GM21576 (cell line): ENCODE measurements around the gene DDIAS.
"Not testable (repeated sequence)": the region's sequence is repeated elsewhere in the genome, so short reads cannot be mapped to it uniquely, and the experiment has no call there.

Experiments used
- ATAC-seq: cut with Tn5 transposase; IDR thresholded peaks from one replicate; pipeline ENCODE4 v1.9.1; 2021; ENCODE audit warnings: mild to moderate bottlenecking, moderate library complexity; ENCODE audit not compliant: unreplicated experiment

Gene DDIAS

GRCh38 chr11:82901165-82901921 lies at the start of gene DDIAS:
Gene DDIAS, plus strand, starts transcription at chr11:82901736. Its CDS starts 13,003 bp downstream, at chr11:82914739.
- peak; percentile 67 for ATAC-seq

DNA sequence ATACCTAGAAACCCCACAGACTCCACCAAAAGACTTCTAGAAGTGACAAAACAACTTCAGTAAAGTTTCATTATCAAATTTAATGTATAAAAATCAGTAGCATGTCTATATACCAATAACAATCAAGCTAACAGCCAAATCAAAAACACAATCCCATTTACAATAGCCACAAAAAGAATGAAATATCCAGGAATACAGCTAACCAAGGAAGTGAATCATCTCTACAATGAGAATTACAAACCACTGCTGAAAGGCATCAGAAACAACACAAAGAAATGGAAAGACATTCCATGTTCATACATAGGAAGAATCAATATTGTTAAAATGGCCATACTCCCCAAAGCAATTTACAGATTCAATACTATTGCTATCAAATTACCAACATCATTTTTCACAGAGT lies 47.3 kb upstream of the DDIAS start:
- ATAC-seq = no peak

DNA sequence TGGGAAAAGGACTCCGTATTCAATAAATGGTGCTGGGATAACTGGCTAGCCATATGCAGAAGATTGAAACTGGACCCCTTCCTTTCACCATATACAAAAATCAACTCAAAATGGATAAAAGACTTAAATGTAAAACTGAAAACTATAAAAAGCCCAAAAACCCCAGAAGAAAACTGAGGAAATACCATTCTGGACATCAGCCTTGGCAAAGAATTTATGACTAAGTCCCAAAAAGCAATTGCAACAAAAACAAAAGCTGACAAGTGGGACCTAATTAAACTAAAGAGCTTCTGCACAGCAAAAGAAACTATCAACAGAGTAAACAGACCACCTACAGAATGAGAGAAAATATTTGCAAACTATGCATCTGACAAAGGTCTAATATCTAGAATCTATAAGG lies 46.6 kb upstream of the DDIAS start:
- not testable (repeated sequence) for ATAC-seq

DNA sequence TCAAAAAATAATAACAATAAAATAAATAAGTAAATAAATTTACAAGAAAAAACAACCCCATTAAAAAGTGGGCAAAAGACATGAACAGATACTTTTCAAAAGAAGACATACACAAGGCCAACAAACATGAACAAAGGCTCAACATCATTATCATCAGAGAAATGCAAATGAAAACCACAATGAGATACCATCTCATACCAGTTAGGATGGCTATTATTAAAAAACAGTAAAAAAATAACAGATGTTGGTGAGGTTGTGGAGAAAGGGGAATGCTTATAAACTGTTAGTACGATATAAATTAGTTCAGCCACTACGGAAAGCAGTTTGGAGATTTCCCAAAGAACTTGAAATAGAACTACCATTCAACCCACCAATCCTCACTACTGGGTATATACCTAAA lies 45.9 kb upstream of the DDIAS start:
- ATAC-seq = no peak

GRCh38 chr11:82857145-82857544 lies 44.4 kb upstream of the DDIAS start:
- no peak for ATAC-seq

GRCh38 chr11:82858133-82858532 lies 43.4 kb upstream of the DDIAS start:
- ATAC-seq = no peak

DNA sequence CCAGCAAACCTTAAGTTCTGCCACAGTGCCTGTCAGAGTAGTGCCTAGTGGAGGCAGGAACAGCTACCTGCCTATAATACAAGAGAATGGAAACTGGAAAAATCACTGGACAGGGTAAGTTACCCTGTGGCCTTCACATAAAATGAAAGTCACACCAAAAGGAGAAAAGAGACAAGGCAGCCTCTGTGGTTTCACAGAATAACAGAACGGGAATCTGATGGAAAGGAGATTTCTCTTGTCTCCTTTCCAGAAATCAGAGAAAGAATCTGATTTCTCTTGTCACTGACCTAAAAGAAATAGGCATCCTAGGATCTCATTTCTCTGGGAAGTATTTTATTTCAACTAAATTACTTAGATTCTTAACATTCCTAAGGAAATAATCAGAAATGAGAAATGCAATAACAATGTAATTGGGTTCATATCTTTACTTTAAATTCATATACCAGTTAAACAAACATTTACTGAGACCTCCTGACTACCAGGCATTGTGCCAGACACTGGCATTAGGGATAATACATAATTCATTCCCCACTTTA lies 42.9 kb upstream of the DDIAS start:
- no peak for ATAC-seq

DNA sequence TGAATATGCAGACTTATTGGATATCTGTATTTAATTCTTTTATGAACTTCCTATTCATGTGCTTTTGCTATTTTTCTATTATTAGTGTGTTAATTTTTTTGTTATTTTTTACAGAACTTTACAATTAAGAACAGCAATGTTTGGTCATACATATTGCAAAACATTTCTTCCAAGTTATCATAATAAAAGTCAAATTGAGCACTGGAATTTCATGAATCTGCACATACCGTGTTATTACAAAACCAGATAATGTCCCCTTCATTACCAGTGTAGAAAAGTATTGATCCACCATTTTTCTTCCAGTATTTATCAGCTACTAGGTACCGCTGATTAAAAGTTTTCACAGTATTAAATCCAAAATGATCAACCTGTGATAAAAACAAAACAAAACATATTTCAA lies 41.8 kb upstream of the DDIAS start:
- ATAC-seq = no peak

- ATAC-seq = no peak
Measured at GRCh38 chr11:82862379-82862778, 39.2 kb upstream of the DDIAS start.

GRCh38 chr11:82863209-82863608 lies 38.3 kb upstream of the DDIAS start:
- ATAC-seq = no peak

- ATAC-seq = no peak
Measured at GRCh38 chr11:82864268-82864667, 37.3 kb upstream of the DDIAS start.

DNA sequence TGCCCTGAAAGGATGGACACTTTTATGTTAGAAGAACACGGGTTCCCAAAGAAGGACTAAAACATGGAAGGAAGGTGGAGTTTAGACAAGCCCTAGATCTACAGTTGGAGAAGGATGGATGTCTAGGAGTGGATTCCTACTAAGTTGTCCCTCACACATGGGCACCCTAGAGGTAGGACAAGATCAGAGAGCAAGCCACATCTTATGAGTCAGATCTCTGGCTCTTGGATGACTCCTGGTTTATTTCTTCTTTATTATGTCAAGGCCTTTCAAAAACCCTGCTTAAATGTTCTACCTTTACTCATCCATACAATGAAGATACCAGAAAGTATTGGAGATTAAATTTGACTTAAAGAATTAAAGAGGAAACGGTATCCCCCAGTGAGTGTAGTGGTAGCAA lies 35.7 kb upstream of the DDIAS start:
- no peak for ATAC-seq

DNA sequence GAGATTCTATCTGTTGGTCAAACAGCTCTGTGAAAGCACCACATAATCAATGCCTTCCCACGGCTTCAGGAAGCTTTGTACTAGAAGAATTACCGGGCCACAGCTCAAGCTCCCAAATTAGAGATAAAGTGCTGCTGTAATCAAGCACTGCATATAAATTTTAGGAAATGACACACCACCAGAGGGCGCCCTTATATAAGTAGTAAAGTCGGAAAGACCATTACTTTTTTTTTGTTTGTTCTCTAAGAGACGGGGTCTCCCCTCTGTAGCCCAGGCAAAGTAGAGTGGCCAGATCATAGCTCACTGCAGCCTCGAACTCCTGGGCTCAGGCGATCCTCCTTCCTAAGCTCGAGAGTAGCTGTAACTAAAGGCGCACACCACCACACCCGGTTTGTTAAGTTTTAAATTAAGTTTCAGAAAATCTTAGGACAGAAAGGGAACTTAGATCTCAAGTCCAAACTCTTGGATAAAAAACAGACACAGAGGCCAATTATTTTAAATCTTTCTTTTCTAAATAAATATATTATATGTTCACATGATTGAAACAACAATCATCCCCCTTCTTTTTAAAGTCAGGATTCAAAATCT lies 33.9 kb upstream of the DDIAS start:
- ATAC-seq = peak; percentile 42

DNA sequence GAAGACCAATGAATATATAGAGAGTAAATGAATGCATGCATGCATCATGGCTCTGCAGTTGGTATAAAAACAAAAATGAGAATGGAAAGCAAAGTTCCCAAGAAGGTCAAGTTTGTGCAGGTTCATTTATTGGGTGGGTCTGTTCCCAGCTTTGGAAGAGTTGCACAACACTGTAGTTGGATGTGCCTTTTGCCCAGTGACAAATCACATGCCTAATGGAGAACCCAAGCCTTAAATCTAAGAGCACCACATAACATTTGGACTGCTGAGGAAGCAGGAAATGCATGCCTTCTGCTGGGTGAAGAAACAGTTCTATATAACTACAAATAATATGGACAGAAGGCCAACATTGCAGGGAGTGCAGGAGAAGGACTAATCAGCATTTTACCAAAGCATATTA lies 31.9 kb upstream of the DDIAS start:
- ATAC-seq = no peak

DNA sequence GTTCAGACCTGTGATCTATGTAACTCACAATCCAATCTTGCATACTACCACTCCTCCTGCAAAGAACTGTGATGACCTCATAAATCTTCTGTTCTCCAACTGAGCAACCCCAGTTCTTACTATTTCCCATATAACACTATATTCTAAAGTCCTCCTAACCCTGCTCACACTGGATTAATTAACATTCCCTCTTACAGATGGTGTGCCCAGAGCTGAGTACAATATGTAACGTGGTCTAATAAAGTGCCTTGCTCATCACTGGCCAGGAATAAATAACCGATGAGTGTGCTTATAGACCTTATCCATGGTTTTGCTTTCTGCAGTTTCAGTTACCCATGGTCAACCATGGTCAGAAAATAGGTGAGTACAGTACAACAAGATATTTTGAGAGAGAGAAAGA lies 29.9 kb upstream of the DDIAS start:
- no peak for ATAC-seq

DNA sequence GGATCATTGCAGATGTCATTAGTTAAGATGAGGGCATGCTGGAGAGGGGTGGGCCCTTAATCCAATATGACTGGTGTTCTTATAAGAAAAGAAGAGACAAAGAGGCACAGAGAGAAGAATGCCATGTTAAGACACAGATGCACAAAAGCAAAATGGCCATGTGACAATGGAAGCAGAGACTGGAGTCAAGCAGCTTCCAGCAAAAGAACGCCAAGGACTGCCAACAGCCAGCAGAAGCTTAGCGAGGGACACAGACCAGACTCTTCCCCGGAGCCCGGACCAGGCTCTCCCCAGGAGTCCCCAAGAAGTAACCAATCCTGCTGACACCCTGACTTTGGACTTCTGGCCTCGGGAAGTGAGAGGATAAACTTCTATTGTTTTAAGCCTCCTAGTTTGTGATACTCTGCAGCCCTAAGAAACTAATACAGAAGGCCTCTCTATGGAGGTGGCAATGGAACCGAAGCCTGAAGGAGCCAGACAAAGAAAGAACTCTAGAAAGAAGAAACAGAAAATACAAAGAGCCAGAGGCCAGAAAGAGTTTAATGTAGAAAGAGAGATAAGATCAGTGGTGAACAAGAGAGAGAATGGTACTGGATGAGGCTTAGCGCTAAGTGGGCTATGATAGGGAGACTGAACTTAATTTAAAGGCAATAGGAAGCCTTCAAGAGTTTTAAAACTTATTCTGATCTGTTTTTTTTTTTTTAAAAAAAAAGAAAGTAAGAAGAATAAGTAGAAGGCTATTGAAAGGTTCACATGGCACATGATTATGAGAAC lies 29.0 kb upstream of the DDIAS start:
- no peak for ATAC-seq

- ATAC-seq = no peak
Measured at GRCh38 chr11:82873919-82874333, 27.6 kb upstream of the DDIAS start.

DNA sequence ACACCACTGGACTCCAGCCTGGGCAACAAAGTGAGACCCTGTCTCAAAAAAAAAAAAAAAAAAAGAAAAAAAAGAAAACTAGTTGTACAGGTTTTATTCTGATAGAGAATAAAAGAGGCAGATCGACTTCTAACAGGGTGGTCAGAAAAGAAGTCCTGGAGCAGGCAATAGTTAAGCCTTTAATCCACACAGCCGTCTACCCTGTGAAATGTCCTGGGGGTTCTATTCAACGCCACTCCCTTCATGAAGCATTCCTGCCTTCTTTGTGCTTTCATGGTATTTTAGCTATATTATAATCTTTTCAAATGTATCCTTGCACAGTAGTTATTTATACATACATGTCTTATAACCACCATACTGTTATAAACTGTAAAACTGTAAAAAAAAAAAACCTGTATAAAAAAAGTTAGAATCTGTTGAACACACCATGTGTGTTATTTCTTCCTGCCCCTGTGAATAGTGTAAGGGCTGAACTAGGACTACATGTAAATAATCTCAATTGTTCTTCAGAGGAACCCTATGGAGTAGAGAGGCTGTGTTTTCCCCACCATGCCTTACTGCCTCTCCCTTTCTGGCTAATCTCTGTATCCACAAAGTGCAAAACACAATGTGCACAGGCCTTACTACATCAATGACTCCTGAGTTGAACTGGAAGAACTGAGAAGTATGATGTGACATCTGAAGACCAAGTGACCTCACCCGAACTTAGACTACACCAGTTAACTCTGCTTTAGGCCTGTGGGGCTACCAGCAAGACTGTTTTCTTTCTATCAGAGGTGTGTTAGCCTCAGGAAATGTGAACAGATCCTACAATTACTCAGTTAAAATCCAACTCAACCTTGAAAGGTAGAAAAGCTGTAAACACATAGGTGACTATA lies 26.7 kb upstream of the DDIAS start:
- no peak for ATAC-seq

- ATAC-seq = no peak
Measured at GRCh38 chr11:82883853-82884252, 17.7 kb upstream of the DDIAS start.

DNA sequence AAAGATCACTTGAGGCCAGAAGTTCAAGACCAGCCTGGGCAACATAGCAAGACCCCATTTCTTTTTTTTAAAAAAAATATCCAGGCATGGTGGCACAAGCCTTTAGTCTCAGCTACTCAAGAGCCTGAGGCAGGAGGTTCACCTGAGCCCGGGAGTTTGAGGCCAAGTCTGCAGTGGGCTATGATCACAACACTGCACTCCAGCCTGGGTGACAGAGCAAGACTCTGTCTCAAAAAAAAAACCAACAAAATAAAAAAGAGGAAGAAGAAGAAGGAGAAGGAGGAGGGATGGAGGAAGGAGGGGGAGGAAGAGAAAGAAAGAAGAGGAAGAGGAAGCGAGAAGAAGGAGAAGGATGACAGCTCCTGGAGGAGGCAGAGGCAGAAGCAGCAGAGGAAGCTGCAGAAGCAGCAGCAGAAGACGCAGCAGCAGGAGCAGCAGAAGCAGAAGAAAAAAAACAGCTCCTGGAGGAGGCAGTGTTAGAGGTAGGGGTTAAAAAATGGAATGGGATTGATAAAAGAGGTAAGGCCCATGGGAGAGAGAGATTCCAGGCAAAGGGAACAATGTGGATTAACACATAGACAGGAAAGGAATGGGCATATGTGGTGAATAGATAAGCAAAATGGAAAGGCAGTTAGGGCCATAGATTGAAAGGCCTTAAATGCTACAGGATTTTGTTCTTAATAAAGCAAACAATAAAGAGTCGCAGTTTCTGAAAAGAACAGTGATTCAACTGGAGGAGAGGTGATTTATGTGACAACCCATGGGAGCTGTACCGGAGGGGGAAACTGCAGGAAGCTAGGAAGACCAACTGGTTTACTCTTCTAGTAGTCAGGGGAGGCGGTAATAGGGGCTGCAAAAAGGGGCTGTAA lies 12.2 kb upstream of the DDIAS start:
- no peak for ATAC-seq
